HepG2 (cell line): ENCODE results near the gene CMTM3. TPM values are rescaled to one million over a fixed set of nuclear protein-coding genes. Genes with fewer than 3 reads are reported as not detected.
A peak's percentile ranks its signal among the peaks of the same experiment; 100 is the strongest.

ENCODE experiments used
- ATRX ChIP-seq: sonication (generic); formaldehyde crosslinking; IDR thresholded peaks from 2 replicates; pipeline ENCODE4 v1.4.0; 2020; ENCODE audit warnings: missing genetic modification reagents, borderline replicate concordance
- CBX5 ChIP-seq: sonication (generic); formaldehyde crosslinking; IDR thresholded peaks from 2 replicates; pipeline ENCODE4 v1.4.0; 2020; ENCODE audit warnings: missing genetic modification reagents, borderline replicate concordance
- HMG20B ChIP-seq: conservative IDR thresholded peaks from 2 replicates; pipeline ENCODE4 v1.6.1; 2016; ENCODE audit warnings: missing genetic modification reagents, missing compliant biosample characterization
- IKZF4 ChIP-seq: sonication (generic); formaldehyde crosslinking; IDR thresholded peaks from 2 replicates; pipeline ENCODE4 v1.5.1; 2020; ENCODE audit warnings: borderline replicate concordance, mild to moderate bottlenecking, low read depth, missing genetic modification reagents; ENCODE audit errors: not compliant biosample characterization
- MEF2D ChIP-seq: sonication (generic); formaldehyde crosslinking; IDR thresholded peaks from 2 replicates; pipeline ENCODE4 v1.5.1; 2020; ENCODE audit warnings: mild to moderate bottlenecking, missing genetic modification reagents
- PRPF4 ChIP-seq: fragments of 200-400 bp; formaldehyde crosslinking; IDR thresholded peaks from 2 replicates; pipeline ENCODE4 v1.6.1; 2016; ENCODE audit warnings: low read length, low read depth; ENCODE audit not compliant: poor library complexity, severe bottlenecking
- SMAD1 ChIP-seq: sonication (generic); formaldehyde crosslinking; IDR thresholded peaks from 2 replicates; pipeline ENCODE4 v1.4.0; 2020; ENCODE audit warnings: missing genetic modification reagents, low read depth, mild to moderate bottlenecking, borderline replicate concordance
- ZNF17 ChIP-seq: sonication (generic); formaldehyde crosslinking; IDR thresholded peaks from 2 replicates; pipeline ENCODE4 v1.5.0; 2020; ENCODE audit warnings: mild to moderate bottlenecking, missing genetic modification reagents
- ZNF20 ChIP-seq: sonication (generic); formaldehyde crosslinking; IDR thresholded peaks from 2 replicates; pipeline ENCODE4 v1.4.0; 2020; ENCODE audit warnings: mild to moderate bottlenecking, moderate library complexity, missing genetic modification reagents
- ZNF430 ChIP-seq: sonication (generic); formaldehyde crosslinking; IDR thresholded peaks from 2 replicates; pipeline ENCODE4 v1.9.0; 2021; ENCODE audit warnings: mild to moderate bottlenecking, missing genetic modification reagents
- ZNF432 ChIP-seq: sonication (generic); formaldehyde crosslinking; IDR thresholded peaks from 2 replicates; pipeline ENCODE4 v1.5.0; 2020; ENCODE audit warnings: missing genetic modification reagents, mild to moderate bottlenecking, borderline replicate concordance
- ZNF543 ChIP-seq: sonication (generic); formaldehyde crosslinking; IDR thresholded peaks from 2 replicates; pipeline ENCODE4 v1.4.0; 2020; ENCODE audit warnings: mild to moderate bottlenecking, missing genetic modification reagents
- polyA plus RNA-seq, 8 experiments: library from polyadenylated mRNA; depleted of rRNA in 3 of 8; stranded (reverse) in 7 of 8; unstranded in 1 of 8; fragments of >200 nt; fragmentation: Illumina TruSeq in 4 of 8; extraction: Trizol in 4 of 8; gene quantifications; 2 replicates each; pipeline versions ENCODE4 v1.2.1 to v1.2.3, GENCODE V29; 2011 to 2016; ENCODE audit warnings: low read depth in 4 of 8, missing spikeins in 1 of 8, mixed read lengths in 1 of 8; ENCODE audit not compliant: insufficient read depth in 1 of 8
- total RNA-seq, 5 experiments: library from RNA; depleted of rRNA; stranded (reverse); fragments of >200 nt; fragmentation: Illumina TruSeq; extraction: Trizol; gene quantifications; 2 replicates each; pipeline ENCODE4 v1.2.3, GENCODE V29; 2016; ENCODE audit warnings: low read depth in 1 of 5
- TF ChIP-seq, protein P1 (sequence below): sonication (generic); formaldehyde crosslinking; IDR thresholded peaks from 2 replicates; pipeline ENCODE4 v1.4.0; 2020; ENCODE audit warnings: mild to moderate bottlenecking, missing genetic modification reagents, borderline replicate concordance
- TF ChIP-seq, protein P2 (sequence below): IDR thresholded peaks from 2 replicates; pipeline ENCODE4 v1.6.1; 2016; ENCODE audit warnings: mild to moderate bottlenecking, missing biosample characterization, missing genetic modification reagents
- TF ChIP-seq, protein P3 (sequence below): sonication (generic); formaldehyde crosslinking; IDR thresholded peaks from 2 replicates; pipeline ENCODE4 v1.4.0; 2020; ENCODE audit warnings: missing genetic modification reagents
- TF ChIP-seq, protein P4 (sequence below): sonication (generic); formaldehyde crosslinking; IDR thresholded peaks from 2 replicates; pipeline ENCODE4 v1.4.0; 2020; ENCODE audit warnings: missing genetic modification reagents

The CMTM3 gene
- total and polyA plus RNA-seq, 2 of the 13 experiments (the other 11 are each of a cell fraction or from before 2014, with no cell fraction given) = 29.2 to 48.7 TPM

DNA sequence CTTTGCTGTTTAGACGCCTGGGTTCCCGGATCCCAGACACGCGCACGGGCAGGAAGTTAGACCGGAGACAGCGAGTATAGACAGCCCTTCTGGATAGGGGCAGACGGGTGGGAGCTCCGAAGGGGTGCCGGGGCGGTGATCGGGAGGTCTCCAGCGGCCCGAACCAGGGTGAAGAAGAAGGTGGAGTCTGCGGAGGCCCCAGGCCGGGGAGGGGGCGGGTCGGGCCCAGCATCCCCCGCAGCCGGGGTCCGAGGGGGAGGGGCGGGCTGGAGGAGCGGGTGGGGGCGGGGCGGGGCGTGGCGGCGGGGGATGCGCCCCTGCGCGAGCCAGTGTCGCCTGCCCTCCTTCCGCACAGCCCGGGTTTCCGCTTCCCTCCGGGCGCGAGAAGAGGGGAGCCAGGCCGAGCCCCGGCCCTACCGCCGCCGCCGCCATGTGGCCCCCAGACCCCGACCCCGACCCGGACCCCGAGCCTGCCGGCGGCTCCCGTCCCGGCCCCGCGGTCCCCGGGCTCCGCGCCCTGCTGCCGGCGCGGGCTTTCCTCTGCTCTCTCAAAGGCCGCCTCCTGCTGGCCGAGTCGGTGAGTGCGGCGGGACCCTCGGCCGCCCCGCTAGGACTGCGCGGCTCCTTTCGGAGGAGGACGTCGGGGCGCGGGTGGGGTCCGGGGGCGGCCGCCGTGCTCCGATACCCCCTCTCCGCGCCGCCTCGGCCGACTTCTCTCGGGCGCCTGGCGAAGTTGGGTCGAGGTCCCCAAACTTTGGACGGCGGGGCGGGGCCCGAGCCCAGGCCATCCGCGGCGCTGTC is at the start of gene CMTM3 (continued):
- TF ChIP-seq, protein P1, sequence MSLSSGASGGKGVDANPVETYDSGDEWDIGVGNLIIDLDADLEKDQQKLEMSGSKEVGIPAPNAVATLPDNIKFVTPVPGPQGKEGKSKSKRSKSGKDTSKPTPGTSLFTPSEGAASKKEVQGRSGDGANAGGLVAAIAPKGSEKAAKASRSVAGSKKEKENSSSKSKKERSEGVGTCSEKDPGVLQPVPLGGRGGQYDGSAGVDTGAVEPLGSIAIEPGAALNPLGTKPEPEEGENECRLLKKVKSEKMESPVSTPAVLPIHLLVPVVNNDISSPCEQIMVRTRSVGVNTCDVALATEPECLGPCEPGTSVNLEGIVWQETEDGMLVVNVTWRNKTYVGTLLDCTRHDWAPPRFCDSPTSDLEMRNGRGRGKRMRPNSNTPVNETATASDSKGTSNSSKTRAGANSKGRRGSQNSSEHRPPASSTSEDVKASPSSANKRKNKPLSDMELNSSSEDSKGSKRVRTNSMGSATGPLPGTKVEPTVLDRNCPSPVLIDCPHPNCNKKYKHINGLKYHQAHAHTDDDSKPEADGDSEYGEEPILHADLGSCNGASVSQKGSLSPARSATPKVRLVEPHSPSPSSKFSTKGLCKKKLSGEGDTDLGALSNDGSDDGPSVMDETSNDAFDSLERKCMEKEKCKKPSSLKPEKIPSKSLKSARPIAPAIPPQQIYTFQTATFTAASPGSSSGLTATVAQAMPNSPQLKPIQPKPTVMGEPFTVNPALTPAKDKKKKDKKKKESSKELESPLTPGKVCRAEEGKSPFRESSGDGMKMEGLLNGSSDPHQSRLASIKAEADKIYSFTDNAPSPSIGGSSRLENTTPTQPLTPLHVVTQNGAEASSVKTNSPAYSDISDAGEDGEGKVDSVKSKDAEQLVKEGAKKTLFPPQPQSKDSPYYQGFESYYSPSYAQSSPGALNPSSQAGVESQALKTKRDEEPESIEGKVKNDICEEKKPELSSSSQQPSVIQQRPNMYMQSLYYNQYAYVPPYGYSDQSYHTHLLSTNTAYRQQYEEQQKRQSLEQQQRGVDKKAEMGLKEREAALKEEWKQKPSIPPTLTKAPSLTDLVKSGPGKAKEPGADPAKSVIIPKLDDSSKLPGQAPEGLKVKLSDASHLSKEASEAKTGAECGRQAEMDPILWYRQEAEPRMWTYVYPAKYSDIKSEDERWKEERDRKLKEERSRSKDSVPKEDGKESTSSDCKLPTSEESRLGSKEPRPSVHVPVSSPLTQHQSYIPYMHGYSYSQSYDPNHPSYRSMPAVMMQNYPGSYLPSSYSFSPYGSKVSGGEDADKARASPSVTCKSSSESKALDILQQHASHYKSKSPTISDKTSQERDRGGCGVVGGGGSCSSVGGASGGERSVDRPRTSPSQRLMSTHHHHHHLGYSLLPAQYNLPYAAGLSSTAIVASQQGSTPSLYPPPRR (CRISPR knock-in tag) = no peak; the same call in 1 of the 2 replicates
- no peak for TF ChIP-seq ZNF432 (CRISPR knock-in tag)
- TF ChIP-seq, protein P2, sequence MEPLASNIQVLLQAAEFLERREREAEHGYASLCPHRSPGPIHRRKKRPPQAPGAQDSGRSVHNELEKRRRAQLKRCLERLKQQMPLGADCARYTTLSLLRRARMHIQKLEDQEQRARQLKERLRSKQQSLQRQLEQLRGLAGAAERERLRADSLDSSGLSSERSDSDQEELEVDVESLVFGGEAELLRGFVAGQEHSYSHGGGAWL (CRISPR knock-in tag) = no peak
- no peak for TF ChIP-seq MEF2D
- TF ChIP-seq SMAD1 = no peak
- TF ChIP-seq ZNF430 (CRISPR knock-in tag) = no peak
- no peak for TF ChIP-seq PRPF4
- TF ChIP-seq CBX5 (CRISPR knock-in tag) = no peak
- TF ChIP-seq, protein P3, sequence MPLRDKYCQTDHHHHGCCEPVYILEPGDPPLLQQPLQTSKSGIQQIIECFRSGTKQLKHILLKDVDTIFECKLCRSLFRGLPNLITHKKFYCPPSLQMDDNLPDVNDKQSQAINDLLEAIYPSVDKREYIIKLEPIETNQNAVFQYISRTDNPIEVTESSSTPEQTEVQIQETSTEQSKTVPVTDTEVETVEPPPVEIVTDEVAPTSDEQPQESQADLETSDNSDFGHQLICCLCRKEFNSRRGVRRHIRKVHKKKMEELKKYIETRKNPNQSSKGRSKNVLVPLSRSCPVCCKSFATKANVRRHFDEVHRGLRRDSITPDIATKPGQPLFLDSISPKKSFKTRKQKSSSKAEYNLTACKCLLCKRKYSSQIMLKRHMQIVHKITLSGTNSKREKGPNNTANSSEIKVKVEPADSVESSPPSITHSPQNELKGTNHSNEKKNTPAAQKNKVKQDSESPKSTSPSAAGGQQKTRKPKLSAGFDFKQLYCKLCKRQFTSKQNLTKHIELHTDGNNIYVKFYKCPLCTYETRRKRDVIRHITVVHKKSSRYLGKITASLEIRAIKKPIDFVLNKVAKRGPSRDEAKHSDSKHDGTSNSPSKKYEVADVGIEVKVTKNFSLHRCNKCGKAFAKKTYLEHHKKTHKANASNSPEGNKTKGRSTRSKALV (CRISPR knock-in tag) = no peak
- TF ChIP-seq, protein P4, sequence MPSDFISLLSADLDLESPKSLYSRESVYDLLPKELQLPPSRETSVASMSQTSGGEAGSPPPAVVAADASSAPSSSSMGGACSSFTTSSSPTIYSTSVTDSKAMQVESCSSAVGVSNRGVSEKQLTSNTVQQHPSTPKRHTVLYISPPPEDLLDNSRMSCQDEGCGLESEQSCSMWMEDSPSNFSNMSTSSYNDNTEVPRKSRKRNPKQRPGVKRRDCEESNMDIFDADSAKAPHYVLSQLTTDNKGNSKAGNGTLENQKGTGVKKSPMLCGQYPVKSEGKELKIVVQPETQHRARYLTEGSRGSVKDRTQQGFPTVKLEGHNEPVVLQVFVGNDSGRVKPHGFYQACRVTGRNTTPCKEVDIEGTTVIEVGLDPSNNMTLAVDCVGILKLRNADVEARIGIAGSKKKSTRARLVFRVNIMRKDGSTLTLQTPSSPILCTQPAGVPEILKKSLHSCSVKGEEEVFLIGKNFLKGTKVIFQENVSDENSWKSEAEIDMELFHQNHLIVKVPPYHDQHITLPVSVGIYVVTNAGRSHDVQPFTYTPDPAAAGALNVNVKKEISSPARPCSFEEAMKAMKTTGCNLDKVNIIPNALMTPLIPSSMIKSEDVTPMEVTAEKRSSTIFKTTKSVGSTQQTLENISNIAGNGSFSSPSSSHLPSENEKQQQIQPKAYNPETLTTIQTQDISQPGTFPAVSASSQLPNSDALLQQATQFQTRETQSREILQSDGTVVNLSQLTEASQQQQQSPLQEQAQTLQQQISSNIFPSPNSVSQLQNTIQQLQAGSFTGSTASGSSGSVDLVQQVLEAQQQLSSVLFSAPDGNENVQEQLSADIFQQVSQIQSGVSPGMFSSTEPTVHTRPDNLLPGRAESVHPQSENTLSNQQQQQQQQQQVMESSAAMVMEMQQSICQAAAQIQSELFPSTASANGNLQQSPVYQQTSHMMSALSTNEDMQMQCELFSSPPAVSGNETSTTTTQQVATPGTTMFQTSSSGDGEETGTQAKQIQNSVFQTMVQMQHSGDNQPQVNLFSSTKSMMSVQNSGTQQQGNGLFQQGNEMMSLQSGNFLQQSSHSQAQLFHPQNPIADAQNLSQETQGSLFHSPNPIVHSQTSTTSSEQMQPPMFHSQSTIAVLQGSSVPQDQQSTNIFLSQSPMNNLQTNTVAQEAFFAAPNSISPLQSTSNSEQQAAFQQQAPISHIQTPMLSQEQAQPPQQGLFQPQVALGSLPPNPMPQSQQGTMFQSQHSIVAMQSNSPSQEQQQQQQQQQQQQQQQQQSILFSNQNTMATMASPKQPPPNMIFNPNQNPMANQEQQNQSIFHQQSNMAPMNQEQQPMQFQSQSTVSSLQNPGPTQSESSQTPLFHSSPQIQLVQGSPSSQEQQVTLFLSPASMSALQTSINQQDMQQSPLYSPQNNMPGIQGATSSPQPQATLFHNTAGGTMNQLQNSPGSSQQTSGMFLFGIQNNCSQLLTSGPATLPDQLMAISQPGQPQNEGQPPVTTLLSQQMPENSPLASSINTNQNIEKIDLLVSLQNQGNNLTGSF (CRISPR knock-in tag) = no peak
- TF ChIP-seq ATRX (CRISPR knock-in tag) = no peak
- no peak for TF ChIP-seq HMG20B (CRISPR knock-in tag)
- 0 out of 2 replicates have a peak, but pooled peaks have one; percentile 26 for TF ChIP-seq ZNF543
- no peak for TF ChIP-seq ZNF20
- TF ChIP-seq ZNF17 (CRISPR knock-in tag) = no peak
- TF ChIP-seq IKZF4 (CRISPR knock-in tag) = no peak
